ENCODE results near the gene SOCS1. TPM values are rescaled to one million over a fixed set of nuclear protein-coding genes. Genes with fewer than 3 reads are reported as not detected.

SOCS1 gene
- total and polyA plus RNA-seq, 2 donors (not counting 3 experiments of a cell fraction or from before 2014, with no cell fraction given) = 1.1 to 1.7 TPM

DNA sequence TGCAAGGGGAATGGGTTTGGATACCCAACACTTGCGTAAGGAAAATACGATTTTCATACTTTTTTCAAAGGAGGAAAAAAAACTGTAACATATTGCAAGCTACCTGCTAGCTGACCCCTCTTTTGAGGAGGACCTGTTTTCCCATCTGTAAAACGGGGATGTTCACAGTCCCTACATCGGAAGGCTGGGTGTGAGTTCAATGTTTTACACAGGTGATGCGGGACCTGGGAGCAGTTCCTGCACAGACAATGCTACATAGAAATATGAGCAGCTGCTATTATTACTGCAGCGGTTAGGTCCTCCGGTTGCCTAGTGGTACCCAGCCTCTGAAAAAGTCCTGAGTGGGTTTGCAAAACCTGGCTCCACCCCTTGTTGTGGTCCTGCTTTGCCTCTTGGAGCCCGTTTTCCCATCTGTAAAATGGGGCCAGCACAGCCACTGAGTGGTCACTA is 3.5 kb downstream of the SOCS1 start:
- Histone ChIP-seq H3K4me1 (ENCODE audit: control insufficient read depth, extremely low read depth, insufficient read depth, low read length) (peaks cover 10% of the 10 kb centered on the region), H3K36me3 (ENCODE audit: control insufficient read depth in 2 of 2, extremely low read depth in 1 of 2, insufficient read depth in 2 of 2, low read length in 2 of 2) (no peaks in the 10 kb centered on the region), H3K27ac (ENCODE audit: insufficient read depth, low read depth, low read length) (no peak overlapping the region), H3K4me3 (replicated peaks in 1 of 3; ENCODE audit: insufficient read depth in 1 of 3, low read depth in 1 of 3, low read length in 3 of 3) (no peak overlapping the region), H3K9me3 (replicated peaks; ENCODE audit: control insufficient read depth, insufficient read depth, low read length) (no peaks in the 10 kb centered on the region), H3K9ac (replicated peaks; ENCODE audit: extremely low read depth, insufficient read depth, low read length) (no peak overlapping the region), H3K79me2 (ENCODE audit: control insufficient read depth, insufficient read depth, low read length) (no peaks in the 10 kb centered on the region), H4K20me1 (replicated peaks; ENCODE audit: control insufficient read depth, extremely low read depth, insufficient read depth, low read length) (no peaks in the 10 kb centered on the region), H3K4me2 (ENCODE audit: insufficient read depth, low read length) (no peak overlapping the region), H3K9me1 (replicated peaks; ENCODE audit: control insufficient read depth, extremely low read depth, insufficient read depth, low read length) (no peaks in the 10 kb centered on the region), H3K27me3 (ENCODE audit: control insufficient read depth in 2 of 2, insufficient read depth in 2 of 2, low read length in 2 of 2) (peaks cover 0 to 1% of the 10 kb centered on the region in 2 experiments), H2AFZ (ENCODE audit: low read depth, low read length) (no peak overlapping the region)
- CTCF ChIA-PET = interaction anchor here (1.0 to 1.2 kb wide), 3 partner anchors 34 to 289 kb away, joined by 3 to 4 read pairs (median 3); no protein-coding TSS in a partner anchor
- TF ChIP-seq EZH2 (IDR thresholded peaks at IDR 0.05; ENCODE audit: borderline replicate concordance, low read depth, low read length, severe bottlenecking) = no peak
- no peak for TF ChIP-seq MYC (IDR thresholded peaks at IDR 0.05; ENCODE audit: low read depth, low read length)
- TF ChIP-seq, protein P1, sequence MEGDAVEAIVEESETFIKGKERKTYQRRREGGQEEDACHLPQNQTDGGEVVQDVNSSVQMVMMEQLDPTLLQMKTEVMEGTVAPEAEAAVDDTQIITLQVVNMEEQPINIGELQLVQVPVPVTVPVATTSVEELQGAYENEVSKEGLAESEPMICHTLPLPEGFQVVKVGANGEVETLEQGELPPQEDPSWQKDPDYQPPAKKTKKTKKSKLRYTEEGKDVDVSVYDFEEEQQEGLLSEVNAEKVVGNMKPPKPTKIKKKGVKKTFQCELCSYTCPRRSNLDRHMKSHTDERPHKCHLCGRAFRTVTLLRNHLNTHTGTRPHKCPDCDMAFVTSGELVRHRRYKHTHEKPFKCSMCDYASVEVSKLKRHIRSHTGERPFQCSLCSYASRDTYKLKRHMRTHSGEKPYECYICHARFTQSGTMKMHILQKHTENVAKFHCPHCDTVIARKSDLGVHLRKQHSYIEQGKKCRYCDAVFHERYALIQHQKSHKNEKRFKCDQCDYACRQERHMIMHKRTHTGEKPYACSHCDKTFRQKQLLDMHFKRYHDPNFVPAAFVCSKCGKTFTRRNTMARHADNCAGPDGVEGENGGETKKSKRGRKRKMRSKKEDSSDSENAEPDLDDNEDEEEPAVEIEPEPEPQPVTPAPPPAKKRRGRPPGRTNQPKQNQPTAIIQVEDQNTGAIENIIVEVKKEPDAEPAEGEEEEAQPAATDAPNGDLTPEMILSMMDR (IDR thresholded peaks at IDR 0.05; ENCODE audit: extremely low read depth in 1 of 2, insufficient read depth in 1 of 2, low read depth in 1 of 2, low read length in 2 of 2) = no peak
- no peak for TF ChIP-seq POLR2A (IDR thresholded peaks at IDR 0.05; ENCODE audit: low read depth, low read length)
- TF ChIP-seq FOS (IDR thresholded peaks at IDR 0.05; ENCODE audit: borderline replicate concordance, insufficient read depth, low read length) = no peak
- no peak for TF ChIP-seq POLR2AphosphoS5 (IDR thresholded peaks at IDR 0.05; ENCODE audit: insufficient read depth, low read depth, low read length)
- TF ChIP-seq, protein P2, sequence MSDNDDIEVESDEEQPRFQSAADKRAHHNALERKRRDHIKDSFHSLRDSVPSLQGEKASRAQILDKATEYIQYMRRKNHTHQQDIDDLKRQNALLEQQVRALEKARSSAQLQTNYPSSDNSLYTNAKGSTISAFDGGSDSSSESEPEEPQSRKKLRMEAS (IDR thresholded peaks at IDR 0.05; ENCODE audit: insufficient read depth, insufficient read length) = no peak
- no peak for TF ChIP-seq JUN (IDR thresholded peaks at IDR 0.05; ENCODE audit: borderline replicate concordance, insufficient read depth, insufficient read length, low read depth)
- dilution Hi-C loops (cut with MboI; ENCODE audit: extremely low pct_ligation_motif_present, low sequenced_read_pairs) = no loop called here
- DNase-seq (ENCODE audit: low read depth, low spot score) (no peak), FAIRE-seq (no peak)
- POLR2A ChIA-PET = no interaction called here
- no TSS peak for BruUV-seq (replicated peaks)
- intact Hi-C loops (cut with micrococcal nuclease) = loop anchor here (10.0 kb wide), 1 partner anchor 62 kb away; no protein-coding TSS in a partner anchor
